ENCODE data around the gene IL4I1.
"Not testable (repeated sequence)": the region's sequence is repeated elsewhere in the genome, so short reads cannot be mapped to it uniquely, and the experiment has no call there.

IL4I1 gene

GRCh38 chr19:49896863-49897621, at the start of gene IL4I1:
Gene IL4I1 (minus strand): TSS chr19:49896887. CDS start chr19:49896160, 727 bp downstream.
- no peak for DNase-seq

- no peak for DNase-seq
Measured at GRCh38 chr19:49946415-49946814, 49.7 kb upstream of the IL4I1 start.

GRCh38 chr19:49944567-49944966, 47.9 kb upstream of the IL4I1 start:
- not testable (repeated sequence) for DNase-seq

- DNase-seq: no peak
Measured at GRCh38 chr19:49940482-49940791, 43.8 kb upstream of the IL4I1 start.

- no peak for DNase-seq
Measured at GRCh38 chr19:49939721-49940481, 43.2 kb upstream of the IL4I1 start.

GRCh38 chr19:49938662-49939061, 42.0 kb upstream of the IL4I1 start:
- DNase-seq: no peak

- no peak for DNase-seq
Measured at GRCh38 chr19:49937750-49938381, 41.2 kb upstream of the IL4I1 start.

- no peak for DNase-seq
Measured at GRCh38 chr19:49936549-49936948, 39.9 kb upstream of the IL4I1 start.

- DNase-seq: no peak
Measured at GRCh38 chr19:49933643-49934042, 37.0 kb upstream of the IL4I1 start.

GRCh38 chr19:49932731-49933131, 36.0 kb upstream of the IL4I1 start:
- DNase-seq: no peak

- DNase-seq: no peak
Measured at GRCh38 chr19:49932041-49932451, 35.4 kb upstream of the IL4I1 start.

- no peak for DNase-seq
Measured at GRCh38 chr19:49931293-49932040, 34.8 kb upstream of the IL4I1 start.

GRCh38 chr19:49930483-49931011, 33.9 kb upstream of the IL4I1 start:
- no peak for DNase-seq

GRCh38 chr19:49929611-49930482, 33.2 kb upstream of the IL4I1 start:
- peak; percentile 96 for DNase-seq

GRCh38 chr19:49929121-49929610, 32.5 kb upstream of the IL4I1 start, which contains the start of the genes ATF5 and NUP62:
Gene ATF5 (plus strand): TSS chr19:49929205. CDS start chr19:49930851, 1,646 bp downstream.
Gene NUP62 (minus strand): TSS chr19:49929504. CDS start chr19:49909807, 19,697 bp downstream.
- peak; percentile 82 for DNase-seq

GRCh38 chr19:49927526-49928264, 31.0 kb upstream of the IL4I1 start:
- no peak for DNase-seq

- DNase-seq: no peak
Measured at GRCh38 chr19:49926515-49926914, 29.8 kb upstream of the IL4I1 start.

GRCh38 chr19:49925486-49925885, 28.8 kb upstream of the IL4I1 start:
- DNase-seq: no peak

GRCh38 chr19:49924881-49925210, 28.2 kb upstream of the IL4I1 start:
- not testable (repeated sequence) for DNase-seq

GRCh38 chr19:49924004-49924880, 27.6 kb upstream of the IL4I1 start:
- DNase-seq: peak; percentile 60

Measured in NCI-H1436 treated with DMSO at 0.1 percent for 48 hours (cell line).